GM19351 (cell line): ENCODE results near the gene BTN2A1.
A peak's percentile ranks its signal among the peaks of the same experiment; 100 is the strongest.

Experiments used
- ATAC-seq: cut with Tn5 transposase; IDR thresholded peaks from one replicate; pipeline ENCODE4 v1.9.1; 2021; ENCODE audit warnings: mild to moderate bottlenecking, moderate library complexity; ENCODE audit not compliant: unreplicated experiment

The BTN2A1 gene

GRCh38 chr6:26464416-26465131 is 6.8 kb downstream of the BTN2A1 start:
- no peak for ATAC-seq

DNA sequence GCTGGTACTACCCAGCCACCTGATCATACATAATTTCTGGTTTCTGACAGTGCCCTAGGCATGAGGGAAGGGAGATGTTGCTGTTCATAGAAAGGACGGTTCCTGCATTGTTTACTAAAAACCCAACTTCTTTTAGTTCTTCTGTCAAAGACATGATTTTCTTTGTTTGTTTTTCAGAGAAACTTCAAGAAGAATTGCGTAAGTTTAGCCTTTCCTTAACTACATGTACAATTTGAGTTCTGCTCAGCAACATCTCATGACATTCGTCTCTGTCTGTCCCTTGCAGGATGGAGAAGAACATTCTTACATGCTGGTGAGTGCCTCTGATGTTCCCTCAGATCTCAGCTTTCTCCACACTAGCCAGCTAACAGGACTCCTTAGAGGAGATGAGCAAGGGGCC is 8.0 kb downstream of the BTN2A1 start:
- no peak for ATAC-seq

GRCh38 chr6:26468829-26469228 is 11.1 kb downstream of the BTN2A1 start:
- no peak for ATAC-seq

DNA sequence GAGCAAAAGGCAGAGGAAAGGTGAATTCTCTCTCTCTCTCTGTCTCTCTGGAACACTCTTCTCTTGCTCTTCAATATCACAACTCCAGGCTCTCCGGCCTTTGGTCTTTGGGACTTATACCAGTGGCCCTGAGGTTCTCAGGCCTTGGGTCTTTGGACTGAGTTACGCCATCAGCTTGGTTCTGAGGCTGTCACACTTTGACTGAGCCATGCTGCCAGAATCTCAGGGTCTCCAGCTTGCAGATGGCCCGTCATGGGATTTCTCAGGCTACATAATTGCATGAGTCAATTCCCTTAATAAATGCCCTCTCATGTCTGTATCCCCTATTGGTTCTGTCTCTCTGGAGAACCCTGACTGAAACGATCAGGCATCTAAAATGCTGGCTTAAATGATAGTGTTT is 12.9 kb downstream of the BTN2A1 start:
- ATAC-seq = no peak

- no peak for ATAC-seq
These were observed 14.2 kb downstream of the BTN2A1 start for GRCh38 chr6:26471970-26472369.

DNA sequence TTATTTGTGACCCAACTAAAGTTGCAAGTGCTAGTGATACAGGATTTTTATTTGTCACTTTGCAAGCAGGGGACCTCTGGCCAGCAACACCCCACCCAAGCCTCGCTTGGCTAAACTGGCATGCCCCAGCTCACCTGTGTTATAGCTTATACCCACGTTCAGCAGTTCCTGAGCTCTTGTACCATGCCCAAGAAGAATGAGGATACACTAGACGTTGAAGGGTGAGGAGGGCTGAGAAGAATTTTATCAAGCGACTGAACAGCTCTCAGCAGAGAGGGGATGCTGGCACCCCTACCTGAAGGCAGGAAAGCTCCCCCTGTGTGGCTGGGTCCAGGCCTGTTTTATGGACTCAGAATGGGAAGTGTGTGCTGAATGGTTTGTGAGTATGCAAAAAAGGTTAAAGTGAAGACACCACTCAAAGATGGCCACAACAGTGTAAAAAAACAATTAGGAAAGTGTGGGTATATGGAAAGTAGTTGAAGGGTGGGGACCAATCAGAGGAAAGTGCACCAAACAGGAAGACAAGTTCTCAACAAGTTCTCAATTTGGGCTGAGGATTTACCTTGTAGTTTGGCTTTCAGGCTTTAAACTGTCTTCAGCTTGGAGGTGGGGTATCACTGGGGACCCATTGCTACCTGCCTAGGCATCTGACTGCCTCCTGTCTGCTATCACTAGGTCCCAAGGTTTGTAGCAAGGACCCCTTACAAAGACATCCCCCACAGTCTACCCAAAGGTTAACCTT is 15.0 kb downstream of the BTN2A1 start:
- no peak for ATAC-seq

DNA sequence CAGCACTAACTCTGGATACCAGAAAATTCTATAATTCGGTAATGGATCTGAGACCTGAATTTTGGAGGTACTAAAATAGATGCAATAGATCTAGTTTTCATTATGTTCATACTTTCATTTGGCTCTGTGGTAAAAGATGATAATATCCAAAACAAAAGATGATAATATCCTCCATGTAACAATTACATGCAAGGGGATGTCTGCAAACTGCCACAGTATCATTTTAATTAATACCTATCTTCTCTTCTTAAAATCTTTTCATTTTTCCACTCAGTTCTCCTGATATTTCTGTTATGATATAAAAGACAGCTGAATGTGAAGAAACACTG is 15.6 kb downstream of the BTN2A1 start:
- no peak for ATAC-seq

- peak; percentile 90 for ATAC-seq
These were observed 16.1 kb downstream of the BTN2A1 start for GRCh38 chr6:26473758-26474438.

- ATAC-seq = no peak
These were observed 16.7 kb downstream of the BTN2A1 start for GRCh38 chr6:26474439-26474881.

- no peak for ATAC-seq
These were observed 18.3 kb downstream of the BTN2A1 start for GRCh38 chr6:26475823-26476729.

DNA sequence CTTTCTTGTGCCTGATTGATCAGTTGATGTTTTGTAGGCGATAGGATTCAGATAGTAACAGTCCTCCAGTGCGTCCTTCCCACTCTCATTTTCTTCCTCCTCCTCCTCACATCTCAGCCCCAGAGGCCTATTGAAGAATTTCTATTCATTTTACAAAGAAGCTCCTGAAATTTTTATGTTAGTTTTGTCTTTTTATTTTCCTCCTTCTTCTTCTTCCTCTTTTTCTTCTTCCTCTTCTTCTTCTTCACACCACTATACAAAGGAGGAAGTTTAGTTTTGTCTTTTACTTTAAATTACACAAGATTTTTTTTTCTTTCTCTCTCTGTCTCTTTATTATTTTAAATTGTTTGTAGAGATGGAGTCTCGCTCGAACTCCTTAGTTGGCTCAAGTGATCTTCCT is 19.1 kb downstream of the BTN2A1 start:
- ATAC-seq = no peak

- no peak for ATAC-seq
These were observed 19.7 kb downstream of the BTN2A1 start for GRCh38 chr6:26477426-26477825.

GRCh38 chr6:26478100-26478984 is 20.6 kb downstream of the BTN2A1 start:
- no peak for ATAC-seq

DNA sequence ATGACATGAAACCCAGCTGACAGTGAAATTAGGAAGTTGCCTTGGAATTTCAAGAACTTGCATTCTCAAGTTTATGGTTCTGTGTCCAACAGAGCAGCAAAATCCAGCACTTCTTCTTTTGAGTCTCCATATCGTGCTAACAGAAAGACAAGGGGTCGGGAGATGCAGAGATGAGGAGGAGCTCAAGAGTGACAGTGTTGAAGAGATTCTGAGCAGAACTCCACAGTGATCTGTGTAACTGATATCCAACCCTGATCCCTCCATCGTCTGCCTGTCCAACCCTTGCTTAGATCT is 21.2 kb downstream of the BTN2A1 start:
- ATAC-seq = no peak

GRCh38 chr6:26482338-26482737 is 24.6 kb downstream of the BTN2A1 start:
- ATAC-seq = no peak

GRCh38 chr6:26483727-26484126 is 26.0 kb downstream of the BTN2A1 start:
- ATAC-seq = no peak

GRCh38 chr6:26484161-26484560 is 26.4 kb downstream of the BTN2A1 start:
- no peak for ATAC-seq

DNA sequence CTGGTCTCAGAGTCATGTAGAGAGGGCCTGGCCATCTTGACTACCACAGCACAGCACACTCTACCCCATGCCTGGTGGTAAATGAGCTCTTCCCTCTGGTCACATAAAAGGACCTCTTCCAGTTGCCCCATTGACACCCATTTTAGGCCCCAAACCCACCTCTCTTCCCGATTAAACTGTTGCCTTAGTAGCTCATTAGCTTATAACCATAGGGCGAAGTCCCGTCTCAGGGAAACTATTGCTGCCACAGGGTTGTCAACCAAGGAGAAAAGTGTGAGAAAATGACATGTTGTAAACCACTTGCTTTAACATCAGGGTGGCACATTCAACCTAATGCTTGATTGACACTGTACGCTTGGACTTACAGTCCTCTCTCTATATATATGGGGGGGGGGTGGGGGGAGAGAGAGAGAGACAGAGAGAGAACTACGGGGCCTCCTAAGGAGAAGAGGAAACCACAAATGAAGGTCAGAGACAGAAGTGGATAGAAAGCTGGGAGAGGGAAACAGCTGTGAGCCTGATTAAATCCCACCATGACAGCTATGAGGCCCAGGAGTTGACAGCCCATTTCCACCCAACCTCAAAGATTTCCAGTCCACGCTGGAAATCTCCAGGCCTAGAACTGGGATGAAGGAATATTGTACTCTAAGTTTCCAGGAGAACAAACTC is 27.5 kb downstream of the BTN2A1 start:
- no peak for ATAC-seq

DNA sequence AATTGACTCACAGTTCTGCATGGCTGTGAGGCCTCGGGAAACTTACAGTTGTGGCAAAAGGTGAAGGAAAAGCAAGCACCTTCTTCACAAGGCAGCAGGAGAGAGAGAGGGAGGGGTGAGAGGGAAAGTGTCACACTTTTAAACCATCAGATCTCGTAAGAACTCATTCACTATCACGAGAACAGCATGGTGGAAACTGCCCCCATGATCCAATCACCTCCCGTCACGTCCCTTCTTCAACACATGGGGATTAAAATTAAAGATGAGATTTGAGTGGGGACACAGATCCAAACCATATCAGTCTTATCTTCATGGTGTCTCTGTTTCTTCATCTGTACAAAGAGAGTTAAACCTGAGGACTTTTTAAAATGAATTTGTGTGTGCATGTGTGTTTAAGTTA is 28.6 kb downstream of the BTN2A1 start:
- ATAC-seq = no peak

DNA sequence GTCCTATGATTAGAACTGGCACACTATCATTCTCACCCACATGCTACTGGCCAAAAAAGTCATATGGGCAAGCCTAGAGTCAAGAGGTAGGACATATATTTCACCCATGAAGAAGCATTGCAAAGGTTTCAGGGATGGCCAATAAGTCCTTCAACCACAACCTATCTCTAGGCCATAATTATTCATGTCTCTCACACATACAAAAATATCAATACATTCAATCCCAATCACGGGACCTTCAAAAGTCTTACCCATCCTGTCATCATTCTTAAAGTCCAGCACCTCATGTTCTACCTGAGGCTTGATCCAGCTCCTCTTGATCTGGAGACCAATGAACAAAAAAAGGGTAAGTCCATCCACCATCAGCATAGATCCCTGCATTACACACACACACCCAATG is 29.7 kb downstream of the BTN2A1 start:
- ATAC-seq = no peak
